PC-9 (cell line): ENCODE measurements around the gene MPZ. TPM values are rescaled to one million over a fixed set of nuclear protein-coding genes. Genes with fewer than 3 reads are reported as not detected.

Source experiments
- BruUV-seq: library from RNA; stranded (reverse); fragments of 400-500 nt; replicated peaks from 2 replicates; lab custom pipeline; 2021; lab: Mats Ljungman, UMichigan
- CTCF ChIA-PET: fragments of 300-600 bp; sonication (Branson Sonifier 250); formaldehyde crosslinking; loops from one replicate; lab custom pipeline; 2022; ENCODE audit warnings: antibody characterized with exemption; lab: Charles Lee
- POLR2A ChIA-PET: fragments of 300-600 bp; sonication (Branson Sonifier 250); formaldehyde crosslinking; loops from one replicate; lab custom pipeline; 2022; ENCODE audit warnings: antibody characterized with exemption; ENCODE audit not compliant: unreplicated experiment; lab: Charles Lee
- DNase-seq, 2 experiments: peaks; one replicate each; pipeline versions ENCODE4 v3.0.0 to v3.0.0-alpha.2; 2015 to 2022; ENCODE audit warnings: mixed read lengths in 1 of 2
- H2AFZ ChIP-seq: fragments of 200-600 bp; sonication (generic); 2 replicates; pipeline ENCODE4 v1.8.1; 2017; ENCODE audit warnings: antibody characterized with exemption
- H3F3A ChIP-seq: fragments of 200-600 bp; sonication (generic); 2 replicates; pipeline ENCODE4 v1.8.1; 2017; ENCODE audit warnings: antibody characterized with exemption, mild to moderate bottlenecking, low read depth; ENCODE audit not compliant: insufficient read depth
- H3K27ac ChIP-seq: fragments of 200-600 bp; sonication (generic); 2 replicates; pipeline ENCODE4 v1.6.1; 2016; ENCODE audit warnings: mixed run types
- H3K27me3 ChIP-seq: fragments of 200-600 bp; sonication (generic); 2 replicates; pipeline ENCODE4 v1.6.1; 2016; ENCODE audit warnings: low read depth, mixed run types; ENCODE audit not compliant: insufficient read depth
- H3K36me3 ChIP-seq: fragments of 200-600 bp; sonication (generic); 2 replicates; pipeline ENCODE4 v1.6.1; 2016; ENCODE audit warnings: low read depth, mixed run types
- H3K4me1 ChIP-seq: fragments of 200-600 bp; sonication (generic); replicated peaks from 2 replicates; pipeline ENCODE4 v1.6.1; 2016; ENCODE audit warnings: mixed run types; ENCODE audit not compliant: insufficient read depth
- H3K4me2 ChIP-seq: fragments of 200-600 bp; sonication (generic); 2 replicates; pipeline ENCODE4 v1.6.1; 2017; ENCODE audit warnings: mixed run types
- H3K4me3 ChIP-seq: fragments of 200-600 bp; sonication (generic); 2 replicates; pipeline ENCODE4 v1.6.1; 2016; ENCODE audit warnings: mixed run types
- H3K79me2 ChIP-seq: fragments of 200-600 bp; sonication (generic); 2 replicates; pipeline ENCODE4 v1.6.1; 2017; ENCODE audit warnings: low read depth, mixed run types
- H3K9me2 ChIP-seq: fragments of 200-600 bp; sonication (generic); 2 replicates; pipeline ENCODE4 v1.8.1; 2017; ENCODE audit warnings: mild to moderate bottlenecking; ENCODE audit not compliant: insufficient read depth
- H3K9me3 ChIP-seq: fragments of 200-600 bp; sonication (generic); 2 replicates; pipeline ENCODE4 v1.8.1; 2016; ENCODE audit warnings: low read depth; ENCODE audit not compliant: insufficient read depth
- H4K20me1 ChIP-seq: fragments of 200-600 bp; sonication (generic); 2 replicates; pipeline ENCODE4 v1.8.1; 2017; ENCODE audit not compliant: insufficient read depth
- CTCF ChIP-seq: fragments of 200-600 bp; sonication (generic); conservative IDR thresholded peaks from 2 replicates; pipeline ENCODE4 v1.6.1; 2017; ENCODE audit warnings: mixed run types, antibody characterized with exemption, mild to moderate bottlenecking, moderate library complexity
- EZH2 ChIP-seq: fragments of 200-600 bp; sonication (generic); IDR thresholded peaks from 2 replicates; pipeline ENCODE4 v1.8.0; 2017; ENCODE audit warnings: antibody characterized with exemption, low read depth
- intact Hi-C: fragments of 100-400 bp; cut with micrococcal nuclease; formaldehyde crosslinking; loops from one replicate; pipeline ENCODE4 v1.10.0; 2022; ENCODE audit not compliant: unreplicated experiment
- total RNA-seq: library from RNA; stranded (reverse); gene quantifications from 2 replicates; pipeline ENCODE4 v1.2.3, GENCODE V29; 2021

The MPZ gene
- total RNA-seq, 1 experiment from 2014 or later = 0.39 TPM

GRCh38 chr1:161305867-161306519 lies 3.8 kb downstream of the MPZ start:
- no peaks in the 10 kb centered on the region for H4K20me1 ChIP-seq
- TF ChIP-seq CTCF (no peak), EZH2 (no peak)
- H3K4me1 ChIP-seq = peaks cover 9% of the 10 kb centered on the region
- H3K4me2 ChIP-seq = no peak overlapping the region
- H3K9me2 ChIP-seq = no peaks in the 10 kb centered on the region
- no TSS peak for BruUV-seq
- no peaks in the 10 kb centered on the region; the same call in 1 of the 2 replicates for H3F3A ChIP-seq
- no peak for DNase-seq
- H3K4me3 ChIP-seq = no peak overlapping the region
- ChIA-PET POLR2A (no interaction called here), CTCF (interaction anchor here (0.5 kb wide), 1 partner anchor 54 kb away, joined by 11 read pairs; no protein-coding TSS in a partner anchor)
- intact Hi-C loops = no loop called here
- H3K79me2 ChIP-seq = no peaks in the 10 kb centered on the region
- H3K27me3 ChIP-seq = no peaks in the 10 kb centered on the region
- H3K9me3 ChIP-seq = no peaks in the 10 kb centered on the region
- H3K36me3 ChIP-seq = no peaks in the 10 kb centered on the region
- no peak overlapping the region for H3K27ac ChIP-seq
- H2AFZ ChIP-seq = no peak overlapping the region

GRCh38 chr1:161304927-161305866 lies 4.6 kb downstream of the MPZ start:
- BruUV-seq = no TSS peak
- Histone ChIP-seq H3K79me2 (no peaks in the 10 kb centered on the region), H2AFZ (no peak overlapping the region), H3F3A (no peaks in the 10 kb centered on the region; the same call in 1 of the 2 replicates), H3K4me2 (no peak overlapping the region), H3K9me2 (no peaks in the 10 kb centered on the region), H3K4me3 (no peak overlapping the region), H3K36me3 (no peaks in the 10 kb centered on the region), H3K9me3 (no peaks in the 10 kb centered on the region), H3K4me1 (peaks cover 9% of the 10 kb centered on the region), H3K27me3 (no peaks in the 10 kb centered on the region), H4K20me1 (no peaks in the 10 kb centered on the region), H3K27ac (no peak overlapping the region)
- intact Hi-C loops = no loop called here
- CTCF ChIA-PET = interaction anchor here (0.5 kb wide), 1 partner anchor 53 kb away, joined by 11 read pairs; no protein-coding TSS in a partner anchor
- TF ChIP-seq EZH2 (no peak), CTCF (no peak)
- DNase-seq = no peak
- POLR2A ChIA-PET = no interaction called here

GRCh38 chr1:161300478-161300877 lies 9.3 kb downstream of the MPZ start:
- ChIA-PET POLR2A (no interaction called here), CTCF (no interaction called here)
- Histone ChIP-seq H3K4me3 (no peak overlapping the region), H3K36me3 (no peaks in the 10 kb centered on the region), H3F3A (no peaks in the 10 kb centered on the region), H3K9me3 (no peaks in the 10 kb centered on the region), H4K20me1 (no peaks in the 10 kb centered on the region), H3K9me2 (no peaks in the 10 kb centered on the region), H3K27ac (no peak overlapping the region), H3K27me3 (no peaks in the 10 kb centered on the region), H3K4me2 (no peak overlapping the region), H3K4me1 (no peaks in the 10 kb centered on the region), H2AFZ (no peak overlapping the region), H3K79me2 (no peaks in the 10 kb centered on the region)
- intact Hi-C loops = no loop called here
- DNase-seq = no peak
- TF ChIP-seq EZH2 (no peak), CTCF (no peak)
- BruUV-seq = no TSS peak
